ENCODE measurements around the gene TMEM161A. TPM values are rescaled to one million over a fixed set of nuclear protein-coding genes. Genes with fewer than 3 reads are reported as not detected.

TMEM161A gene
- polyA plus RNA-seq, 4 donors, result 24.7 to 46.3 (median 31.9) TPM

DNA sequence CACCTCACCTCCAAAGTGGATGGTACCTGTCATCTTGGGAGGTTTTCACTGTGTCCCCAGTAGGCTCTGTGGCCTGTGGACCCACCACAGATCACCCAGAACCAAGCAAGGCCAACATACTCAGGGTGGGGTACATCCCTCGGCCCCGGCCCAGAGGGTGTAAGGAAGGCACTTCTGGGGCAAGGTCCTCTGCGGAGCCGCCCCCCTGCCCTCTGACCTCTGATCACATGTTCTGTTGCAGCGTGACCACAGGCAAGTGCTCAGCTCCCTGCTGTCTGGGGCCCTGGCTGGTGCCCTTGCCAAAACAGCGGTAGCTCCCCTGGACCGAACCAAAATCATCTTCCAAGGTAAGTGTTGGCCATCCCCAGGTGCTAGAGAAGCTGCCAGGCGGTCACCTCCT, 36.7 kb downstream of the TMEM161A start:
- DNase-seq (ENCODE audit: low read depth in 4 of 4, low spot score in 3 of 4), result no peak

DNA sequence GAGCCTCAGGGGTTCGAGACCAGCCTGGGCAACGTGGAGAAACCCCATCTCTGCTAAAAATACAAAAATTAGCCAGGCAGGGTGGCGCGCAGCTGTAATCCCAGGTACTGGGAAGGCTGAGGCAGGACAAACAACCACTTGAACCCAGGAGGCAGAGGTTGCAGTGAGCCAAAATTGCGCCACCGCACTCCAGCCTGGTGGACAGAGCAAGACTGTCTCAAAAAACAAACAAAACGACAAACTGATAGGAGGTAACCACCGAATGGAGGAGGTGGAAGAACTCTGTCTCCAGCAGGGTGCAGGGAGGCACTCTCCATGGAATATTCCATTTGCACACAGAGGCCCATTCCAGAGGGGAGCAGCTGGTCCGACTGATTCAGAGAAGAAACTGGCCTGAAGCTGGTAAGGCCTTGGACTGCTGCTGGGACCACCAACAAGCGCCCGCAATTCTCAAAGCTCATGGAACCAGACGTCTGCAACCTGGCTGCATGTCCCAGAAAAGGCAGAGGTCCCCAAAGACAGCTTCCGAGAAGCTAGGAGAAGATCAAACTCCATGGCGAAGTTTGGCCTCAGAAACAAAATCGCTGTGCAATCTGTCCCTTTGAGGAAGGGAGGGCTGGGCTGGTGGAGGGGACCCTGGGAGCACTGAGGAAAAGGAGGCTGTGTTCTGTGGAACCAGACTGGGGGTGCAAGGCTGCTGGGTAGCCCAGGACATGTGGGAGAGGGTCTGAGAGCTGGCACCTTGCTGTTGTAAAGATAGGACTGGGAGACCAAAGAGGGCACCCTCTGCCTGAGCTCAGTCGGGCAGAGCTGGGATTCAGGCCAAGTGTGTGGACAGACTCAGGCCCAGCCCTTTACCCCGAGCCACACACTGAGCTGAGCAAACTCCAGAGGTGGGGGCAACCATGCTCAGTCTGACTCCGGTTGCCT, 39.3 kb downstream of the TMEM161A start:
- no peak for DNase-seq (ENCODE audit: low read depth in 4 of 4, low spot score in 3 of 4)

DNA sequence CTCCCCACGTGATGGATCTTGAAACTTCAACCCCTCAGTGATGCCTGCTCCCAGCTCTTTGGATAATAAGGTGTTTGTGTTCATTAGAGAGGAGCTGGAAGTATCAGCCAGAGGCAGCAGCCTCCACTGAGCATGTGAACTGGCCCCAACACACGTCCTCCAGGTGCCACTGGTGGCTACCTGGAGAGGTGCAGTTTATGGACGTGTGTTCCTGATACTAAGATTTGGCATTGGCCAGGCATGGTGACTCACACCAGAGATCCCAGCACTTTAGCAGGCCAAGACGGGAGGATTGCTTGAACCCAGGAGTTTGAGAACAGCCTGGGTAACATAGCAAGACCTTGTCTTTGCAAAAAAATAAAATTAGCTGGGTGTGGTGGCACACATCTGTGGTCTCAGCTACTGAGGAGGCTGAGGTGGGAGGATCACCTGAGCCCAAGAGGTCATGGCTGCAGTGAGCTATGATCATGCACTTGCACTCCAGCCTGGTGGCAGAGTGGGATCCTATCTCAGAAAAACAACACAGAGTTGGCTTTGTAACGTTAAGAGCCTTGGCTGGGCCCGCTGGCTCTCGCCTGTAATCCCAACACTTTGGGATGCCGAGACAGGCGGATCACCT, 40.1 kb downstream of the TMEM161A start:
- no peak for DNase-seq (ENCODE audit: low read depth in 4 of 4, low spot score in 3 of 4)

DNA sequence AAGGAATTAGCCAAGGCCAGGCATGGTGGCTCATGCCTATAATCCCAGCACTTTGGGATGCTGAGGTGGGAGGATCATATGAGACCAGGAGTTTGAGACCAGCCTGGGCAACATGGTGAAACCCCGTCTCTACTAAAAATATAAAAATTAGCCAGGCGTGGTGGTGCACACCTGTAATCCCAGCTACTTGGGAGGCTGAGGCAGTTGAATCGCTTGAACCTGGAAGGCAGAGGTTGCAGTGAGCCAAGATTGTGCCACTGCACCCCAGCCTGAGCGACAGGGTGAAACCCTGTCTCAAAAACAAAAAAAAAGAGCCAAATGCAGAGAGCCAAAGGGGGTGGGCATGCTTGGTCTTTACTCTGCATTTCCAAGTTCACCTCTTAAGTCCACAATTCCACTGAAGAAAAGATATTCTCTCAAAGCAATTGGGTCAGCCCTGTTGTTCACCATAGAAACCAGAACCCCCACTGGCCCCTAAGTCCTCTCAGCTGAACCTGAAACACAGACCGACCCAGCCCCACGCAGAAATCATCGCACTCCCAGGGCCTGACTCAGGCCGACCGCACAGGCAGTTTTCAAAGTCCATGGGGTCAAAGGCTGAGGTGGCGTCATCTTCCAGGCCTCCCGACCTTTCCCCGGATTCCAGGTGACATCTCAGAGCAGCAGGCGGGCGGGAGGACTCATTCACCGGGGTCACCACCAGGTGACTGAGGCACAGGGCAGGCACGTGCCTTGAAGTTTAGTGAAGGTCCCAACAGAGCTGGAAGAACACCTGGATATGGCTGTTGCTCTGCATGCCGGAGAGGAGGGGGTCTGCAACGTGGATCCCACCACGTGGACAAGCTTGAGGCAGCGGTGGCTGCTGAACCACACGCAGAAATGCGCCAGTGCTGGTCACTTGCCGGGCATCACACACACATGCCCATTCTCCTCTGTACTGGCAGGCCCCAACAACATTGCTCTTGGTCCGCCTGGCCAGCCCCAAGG, 41.3 kb downstream of the TMEM161A start:
- DNase-seq (ENCODE audit: low read depth in 4 of 4, low spot score in 3 of 4), result no peak

DNA sequence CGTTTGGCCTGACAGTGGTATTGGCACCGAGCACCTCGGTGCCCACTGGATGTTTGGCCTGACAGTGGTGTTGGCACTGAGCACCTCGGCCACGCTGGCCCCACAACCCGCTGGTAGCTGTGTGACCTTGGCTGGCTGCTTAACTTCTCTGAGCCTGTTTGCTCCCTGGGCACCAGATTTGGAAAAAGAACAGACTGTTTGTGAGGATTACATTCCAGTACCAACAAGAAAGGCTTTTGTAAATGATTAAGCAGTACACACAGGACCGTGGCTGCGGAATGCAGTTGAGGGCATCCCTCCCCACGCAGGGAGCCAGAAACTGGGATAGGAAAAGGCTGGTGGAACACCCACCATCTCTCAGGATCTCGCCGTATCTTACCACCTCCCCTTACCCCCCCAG, 42.6 kb downstream of the TMEM161A start:
- DNase-seq (ENCODE audit: low read depth in 4 of 4, low spot score in 3 of 4), result no peak

DNA sequence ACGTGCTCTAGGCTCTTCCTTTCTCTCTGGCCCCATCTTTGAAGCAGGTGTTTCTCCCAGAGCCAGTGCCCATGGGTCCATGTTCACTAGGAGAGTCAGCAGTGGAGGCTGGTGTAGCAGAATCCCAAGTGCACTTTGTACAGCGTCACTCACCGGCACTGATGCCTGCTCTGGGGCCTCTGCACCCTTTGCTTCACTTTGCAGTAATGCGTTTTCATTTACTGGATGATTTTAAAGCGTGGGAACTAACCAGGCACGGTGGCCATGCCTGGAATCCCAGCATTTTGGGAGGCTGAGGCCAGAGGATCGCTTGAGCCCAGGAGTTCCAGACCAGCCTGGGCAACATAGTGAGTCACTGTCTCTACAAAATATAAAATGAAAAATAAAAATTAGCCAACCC, 43.8 kb downstream of the TMEM161A start:
- DNase-seq (ENCODE audit: low read depth in 4 of 4, low spot score in 3 of 4), result no peak

DNA sequence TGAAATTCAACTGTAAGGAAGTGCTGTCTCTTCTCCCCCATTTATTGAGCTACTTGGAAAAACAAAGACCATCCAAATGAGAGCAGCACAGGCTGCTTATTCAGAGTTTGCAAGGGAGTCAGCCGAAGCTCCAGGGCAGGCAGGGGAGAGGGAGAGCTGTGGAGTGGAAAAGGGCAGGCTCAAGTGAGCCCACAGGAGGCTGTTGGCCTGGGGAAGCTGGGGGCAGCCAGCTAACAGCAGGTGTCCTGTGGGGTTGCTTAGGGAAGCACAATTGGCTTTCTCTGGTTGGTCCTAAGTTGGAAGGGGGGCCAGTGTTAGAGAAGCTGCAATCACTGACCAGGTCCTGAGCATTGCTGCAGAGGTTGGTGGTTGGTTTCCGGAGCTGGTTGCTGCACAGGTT, 50.6 kb downstream of the TMEM161A start:
- no peak for DNase-seq (ENCODE audit: low read depth in 4 of 4, low spot score in 3 of 4)

DNA sequence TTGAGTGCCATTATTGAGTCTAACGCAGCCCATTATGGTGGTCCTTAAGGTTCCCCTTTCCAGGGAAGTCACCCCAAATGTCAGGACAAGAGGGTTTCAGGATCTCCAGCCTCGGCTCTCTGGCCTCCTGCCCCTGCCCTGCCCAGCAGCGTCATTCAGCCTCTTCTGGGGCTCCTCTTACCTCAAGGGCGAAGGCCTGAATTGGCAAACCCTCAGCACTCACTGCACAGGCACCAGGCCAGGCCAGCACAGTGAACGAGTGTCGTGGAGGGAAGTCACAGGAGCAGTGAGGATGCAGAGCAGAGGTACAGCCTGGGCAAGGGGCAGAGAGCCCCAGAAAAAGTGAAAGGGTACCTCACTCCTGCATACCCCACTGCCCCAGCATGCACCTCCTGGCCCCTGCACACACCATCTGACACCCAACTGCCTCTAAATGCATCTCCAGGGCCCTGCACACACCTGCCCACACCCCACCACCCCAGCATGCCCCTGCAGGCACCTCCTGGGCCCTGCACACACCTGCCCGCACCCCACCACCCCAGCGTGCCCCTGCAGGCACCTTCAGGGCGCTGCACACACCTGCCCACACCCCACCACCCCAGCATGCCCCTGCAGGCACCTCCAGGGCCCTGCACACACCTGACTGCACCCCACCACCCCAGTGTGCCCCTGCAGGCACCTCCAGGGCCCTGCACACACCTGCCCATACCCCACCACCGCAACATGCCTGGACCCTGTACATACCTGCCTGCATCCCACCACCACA, 54.7 kb downstream of the TMEM161A start:
- DNase-seq (ENCODE audit: low read depth in 4 of 4, low spot score in 3 of 4), result no peak

DNA sequence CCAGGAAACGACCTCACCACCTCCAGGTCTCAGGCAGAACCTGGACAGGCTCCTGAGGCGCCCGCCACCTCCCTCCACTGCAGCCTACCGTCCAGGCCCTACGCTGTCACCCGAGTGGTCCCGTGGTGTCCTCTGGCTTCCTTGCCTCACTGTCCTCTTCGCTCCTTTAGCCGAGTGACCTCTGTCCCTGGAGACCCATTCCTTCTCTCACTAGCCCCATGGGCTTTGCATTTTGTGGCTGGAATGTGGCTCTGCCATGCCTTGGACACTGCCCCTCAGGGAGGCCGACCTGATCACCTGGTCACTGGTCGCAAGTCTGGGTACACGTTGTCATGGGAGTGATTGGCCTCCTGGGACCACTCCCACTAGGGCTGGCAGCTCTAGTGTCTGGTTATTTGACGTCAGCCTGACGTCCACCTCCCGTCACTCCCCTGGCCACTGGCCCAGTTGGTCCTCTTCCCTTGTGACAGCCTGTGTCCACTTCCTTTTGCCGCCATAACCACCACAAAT, 56.6 kb downstream of the TMEM161A start:
- DNase-seq (ENCODE audit: low read depth in 4 of 4, low spot score in 3 of 4), result no peak

DNA sequence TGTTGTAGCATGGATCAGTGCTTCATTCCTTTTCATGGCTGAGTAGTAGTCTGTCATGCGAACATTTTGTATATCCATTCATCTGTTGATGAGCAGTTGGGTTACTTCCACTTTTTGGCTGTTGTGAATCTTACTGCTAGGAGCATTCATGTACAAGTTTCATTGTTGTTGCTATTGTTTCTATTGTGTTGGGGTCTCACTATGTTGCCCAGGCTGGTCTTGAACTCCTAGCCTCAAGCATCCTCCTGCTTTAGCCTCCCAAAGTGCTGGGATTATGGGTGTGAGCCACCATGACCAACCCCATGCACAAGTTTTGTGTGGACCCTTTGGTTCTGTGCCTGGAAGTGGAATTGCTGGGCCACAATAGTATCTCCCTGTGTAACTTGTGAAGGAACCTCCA, 58.7 kb downstream of the TMEM161A start:
- no peak for DNase-seq (ENCODE audit: low read depth in 4 of 4, low spot score in 3 of 4)

DNA sequence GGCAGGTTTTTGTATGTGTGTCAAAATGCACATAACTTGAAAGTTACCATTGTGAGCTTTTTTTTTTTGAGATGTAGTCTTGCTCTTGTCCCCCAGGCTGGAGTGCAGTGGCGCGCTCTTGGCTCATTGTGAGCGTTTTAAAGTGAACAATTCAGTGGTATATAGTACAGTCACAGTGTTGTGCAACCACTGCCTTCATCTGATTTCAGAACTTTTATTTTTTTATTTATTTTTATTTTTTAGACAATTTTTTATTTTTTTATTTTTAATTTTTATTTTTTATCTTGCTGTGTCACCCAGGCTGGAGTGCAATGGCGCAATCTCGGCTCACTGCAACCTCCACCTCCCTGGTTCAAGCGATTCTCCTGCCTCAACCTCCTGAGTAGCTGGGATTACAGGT, 59.5 kb downstream of the TMEM161A start:
- no peak for DNase-seq (ENCODE audit: low read depth in 4 of 4, low spot score in 3 of 4)

DNA sequence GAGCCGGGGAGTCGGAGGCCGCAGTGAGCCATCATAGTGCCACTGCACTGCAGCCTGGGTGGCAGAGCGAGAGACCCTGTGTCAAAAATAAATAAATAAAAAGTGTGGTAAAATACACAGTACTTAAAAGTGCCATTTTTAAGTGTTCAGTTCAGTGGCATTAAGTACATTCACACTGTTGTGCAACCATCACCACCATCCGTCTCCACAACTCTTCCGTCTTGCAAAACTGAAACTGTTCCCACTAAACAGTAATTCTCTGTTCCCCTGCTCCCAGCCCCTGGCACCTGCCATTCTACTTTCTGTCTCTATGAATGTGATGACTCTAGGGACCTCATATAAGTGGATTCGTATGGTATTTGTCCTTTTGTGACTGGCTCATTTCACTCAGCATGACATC, 61.2 kb downstream of the TMEM161A start:
- no peak for DNase-seq (ENCODE audit: low read depth in 4 of 4, low spot score in 3 of 4)

DNA sequence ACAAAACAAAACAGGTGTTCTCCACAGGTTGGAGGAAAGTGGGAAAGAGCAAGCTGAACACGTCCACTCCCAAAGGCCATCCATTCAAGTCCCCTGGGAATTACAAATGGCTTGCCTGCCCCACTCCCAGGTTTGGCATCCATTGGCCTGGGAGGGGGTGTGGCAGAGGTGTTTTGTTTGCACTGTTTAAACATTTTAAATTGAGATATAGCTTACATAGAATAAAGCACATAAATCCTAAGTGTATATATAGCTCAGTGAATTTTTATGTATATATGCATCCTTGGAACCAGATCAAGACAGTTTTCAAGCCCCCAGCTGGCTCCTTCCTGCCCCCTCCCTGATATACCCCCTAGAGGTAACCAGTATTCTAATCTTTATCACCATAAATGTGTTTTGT, 61.8 kb downstream of the TMEM161A start:
- no peak for DNase-seq (ENCODE audit: low read depth in 4 of 4, low spot score in 3 of 4)

DNA sequence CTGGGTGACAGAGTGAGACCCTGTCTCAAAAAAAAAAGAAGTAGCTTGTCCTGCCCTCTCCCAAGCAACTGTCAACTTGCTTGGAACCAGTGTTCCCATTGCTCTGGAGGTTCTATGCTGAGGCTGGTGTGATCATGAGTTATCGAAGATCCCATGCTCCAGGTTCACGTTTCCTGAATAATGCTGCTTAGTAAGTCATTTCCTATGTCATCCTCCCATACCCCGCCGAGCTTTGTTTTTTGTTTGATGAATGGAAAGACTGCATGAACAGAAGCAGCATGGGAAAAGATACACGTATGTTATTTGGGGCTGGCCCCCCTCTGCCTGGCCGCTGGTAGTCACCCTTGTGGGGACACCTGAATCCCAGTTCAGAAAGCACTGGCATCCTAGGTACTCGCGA, 63.2 kb downstream of the TMEM161A start:
- no peak for DNase-seq (ENCODE audit: low read depth in 4 of 4, low spot score in 3 of 4)

DNA sequence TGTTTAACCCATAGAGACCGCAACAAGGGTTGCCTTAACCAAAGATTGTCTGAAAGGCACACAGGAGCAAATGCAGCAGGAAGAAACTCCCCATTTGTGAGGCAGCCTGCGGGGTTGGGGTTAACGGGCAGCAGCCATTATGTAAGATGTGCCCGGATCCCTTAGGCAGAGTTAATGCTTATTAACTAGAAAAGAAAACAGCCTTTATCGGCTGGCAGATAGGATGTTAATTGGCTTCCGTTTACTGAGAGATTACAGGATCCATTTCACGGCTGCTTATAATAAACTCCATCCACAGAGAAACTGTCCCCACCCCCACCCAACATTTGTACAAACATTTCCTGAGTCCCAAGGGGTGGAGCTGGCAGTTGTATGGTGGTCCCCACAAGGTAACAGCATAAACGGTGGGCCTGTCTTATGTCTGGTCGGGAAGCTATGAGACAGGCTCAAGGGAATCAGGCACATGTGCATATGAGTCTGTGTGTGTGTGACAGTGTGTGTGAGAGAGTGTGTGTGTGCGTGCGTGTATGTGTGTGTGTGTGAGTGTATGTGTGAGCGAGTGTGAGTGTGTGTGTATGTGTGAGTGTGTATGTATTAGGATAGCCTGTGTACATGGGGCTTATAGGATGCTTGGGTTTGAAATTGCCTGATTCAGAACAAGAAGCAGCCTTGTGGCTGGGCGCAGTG, 63.9 kb downstream of the TMEM161A start:
- DNase-seq (ENCODE audit: low read depth in 4 of 4, low spot score in 3 of 4), result no peak

DNA sequence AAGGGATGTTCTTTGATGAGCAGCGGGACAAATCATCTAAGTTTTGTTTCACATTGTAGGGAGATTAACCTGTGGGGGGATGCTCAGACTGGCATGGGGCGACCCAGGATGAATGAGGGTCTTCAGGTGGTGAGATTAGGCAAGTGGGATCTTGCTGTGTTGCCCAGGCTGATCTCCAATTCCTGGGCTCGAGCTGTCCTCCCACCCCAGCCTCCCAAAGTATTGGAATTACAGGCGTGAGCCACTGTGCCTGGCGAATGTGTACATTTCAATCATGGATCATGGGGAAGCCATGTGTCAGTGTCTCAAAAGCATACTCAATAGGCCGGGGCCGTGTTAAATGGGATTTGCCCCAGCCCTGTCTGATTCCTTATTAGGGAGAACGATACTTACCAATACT, 66.4 kb downstream of the TMEM161A start:
- DNase-seq (ENCODE audit: low read depth in 4 of 4, low spot score in 3 of 4), result no peak
